Stomach (tissue), 19 donors: ENCODE measurements around the gene ZNF679. TPM values are rescaled to one million over a fixed set of nuclear protein-coding genes. Genes with fewer than 3 reads are reported as not detected.
"Not testable (repeated sequence)": the region's sequence is repeated elsewhere in the genome, so short reads cannot be mapped to it uniquely, and the experiment has no call there.

Experiments
- DNase-seq, 2 donors: peaks; one replicate each; pipeline versions ENCODE4 v3.0.0 to v3.0.0-alpha.2; 2013 to 2019
- H3K27ac ChIP-seq, 5 donors: fragments of 200-600 bp in 4 of 5; sonication (generic) in 4 of 5; one replicate each; pipeline ENCODE4 v1.5.1; 2013 to 2019; ENCODE audit warnings: mild to moderate bottlenecking in 1 of 5, moderate library complexity in 1 of 5
- H3K27me3 ChIP-seq, 3 donors: fragments of 200-600 bp; sonication (generic); one replicate each; pipeline ENCODE4 v1.5.1; 2017 to 2019; ENCODE audit warnings: mixed run types in 1 of 3
- H3K36me3 ChIP-seq, 4 donors: fragments of 200-600 bp; sonication (generic); 1 replicate in 3 of 4; 2 replicates in 1 of 4; pipeline ENCODE4 v1.5.1; 2016 to 2019
- H3K4me1 ChIP-seq, 4 donors: fragments of 200-600 bp; sonication (generic); one replicate each; pipeline ENCODE4 v1.5.1; 2016 to 2019
- H3K4me3 ChIP-seq, 4 donors: fragments of 200-600 bp; sonication (generic) in 3 of 4; one replicate each; pipeline ENCODE4 v1.5.1; 2016 to 2019; ENCODE audit warnings: mild to moderate bottlenecking in 1 of 4
- H3K9me3 ChIP-seq, 4 donors: fragments of 200-600 bp; sonication (generic); one replicate each; pipeline ENCODE4 v1.5.1; 2016 to 2019
- EP300 ChIP-seq: sonication (generic); formaldehyde crosslinking; IDR thresholded peaks from one replicate; pipeline ENCODE4 v1.6.1; 2017; ENCODE audit warnings: antibody characterized with exemption
- POLR2A ChIP-seq, 4 donors: fragments of 450-650 bp; IDR thresholded peaks; one replicate each; pipeline ENCODE4 v1.6.1; 2016; ENCODE audit warnings: antibody characterized with exemption in 4 of 4, control low read depth in 2 of 4, mild to moderate bottlenecking in 1 of 4, moderate library complexity in 1 of 4
- POLR2AphosphoS5 ChIP-seq, 3 donors: sonication (generic); formaldehyde crosslinking; IDR thresholded peaks; one replicate each; pipeline ENCODE4 v1.6.1; 2016; ENCODE audit warnings: antibody characterized with exemption in 3 of 3
- WGBS, 5 donors: extraction: QIAGEN DNeasy Blood & Tissue Kit in 3 of 5; methylation state at CpG; one replicate each; pipeline versions ENCODE4 v1.1.5 to v1.1.7; 2013 to 2018; 5-methylcytosine and 5-hydroxymethylcytosine counted together
- intact Hi-C: fragments of 100-400 bp; cut with DNase I; formaldehyde crosslinking; loops from one replicate; pipeline ENCODE4 v1.15.1; 2023; ENCODE audit warnings: low total_unique reads
- long read RNA-seq, 10 donors: transcript quantifications; one replicate each; lab custom pipeline, GENCODE V29; 2026
- polyA plus RNA-seq, 3 donors: library from polyadenylated mRNA; stranded (reverse); fragments of 200-250 nt; gene quantifications; one replicate each; pipeline ENCODE4 v1.2.3, GENCODE V29; 2013
- total RNA-seq, 5 donors: library from RNA; depleted of rRNA; stranded (reverse); fragments of >200 nt; gene quantifications; one replicate each; pipeline versions ENCODE4 v1.1.0 to v1.2.3, GENCODE V29; 2014 to 2016
- TF ChIP-seq, protein P1 (sequence below), 7 experiments: fragments of 450-650 bp in 4 of 7; fragments of 200-600 bp in 3 of 7; sonication (generic) in 3 of 7; IDR thresholded peaks; one replicate each; pipeline ENCODE4 v1.5.1; 2016 to 2019; ENCODE audit warnings: antibody characterized with exemption in 7 of 7, control low read depth in 2 of 7, mild to moderate bottlenecking in 1 of 7
- donor health status: healthy with polysubstance abuse.
- donor health status: Bipolar disorder and iron deficiency.
- donor health status: healthy.

ZNF679 gene
- total RNA-seq (not detected), polyA plus RNA-seq (not detected)
- long read RNA-seq, donor 1, result 0 reads
- long read RNA-seq, donor 2, result 0 reads
- long read RNA-seq, donor 3, result 0 reads
- long read RNA-seq, donor 4, result 0 reads
- long read RNA-seq, donor 5, result 0 reads
- long read RNA-seq, donor 6, result 0 reads
- long read RNA-seq, donor 7, result 0 reads
- long read RNA-seq, donor 8, result 0 reads
- long read RNA-seq, donor 9, result 0 reads
- long read RNA-seq, donor 10, result 0 reads

DNA sequence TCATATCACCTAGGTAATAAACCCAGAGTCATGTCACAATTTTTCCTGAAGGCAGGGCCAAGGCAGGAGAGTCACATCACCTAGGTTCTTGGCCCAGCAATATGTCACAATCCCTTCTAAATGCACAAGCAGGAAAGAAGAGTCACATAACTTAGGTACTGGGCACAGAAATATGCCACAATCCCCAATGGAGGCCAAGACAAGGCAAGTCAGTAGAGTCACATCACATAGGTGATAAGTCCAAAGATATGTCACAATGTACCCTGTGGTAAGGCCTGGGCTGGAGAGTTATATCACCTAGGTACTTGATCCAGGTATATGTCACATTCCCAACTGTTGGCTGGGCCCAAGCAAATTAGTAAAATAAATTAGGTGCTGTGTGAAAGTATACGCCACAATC, at the start of gene ZNF679:
TSS of gene ZNF679 (plus strand) at position 301 of the 400 bp plus-strand sequence. CDS start 20,644 bp downstream, outside the sequence.
- H3K4me3 ChIP-seq, DNase-seq, H3K4me1 ChIP-seq, H3K27me3 ChIP-seq, H3K36me3 ChIP-seq, intact Hi-C loops, H3K27ac ChIP-seq: not testable (repeated sequence)
- 73 to 100% (median 83%) methylated on average over 1 of the region's 1 CpG for WGBS, 5 donors
- H3K9me3 ChIP-seq, result peaks cover 6 to 83% (median 61%) of the 10 kb centered on the region in 4 donors

DNA sequence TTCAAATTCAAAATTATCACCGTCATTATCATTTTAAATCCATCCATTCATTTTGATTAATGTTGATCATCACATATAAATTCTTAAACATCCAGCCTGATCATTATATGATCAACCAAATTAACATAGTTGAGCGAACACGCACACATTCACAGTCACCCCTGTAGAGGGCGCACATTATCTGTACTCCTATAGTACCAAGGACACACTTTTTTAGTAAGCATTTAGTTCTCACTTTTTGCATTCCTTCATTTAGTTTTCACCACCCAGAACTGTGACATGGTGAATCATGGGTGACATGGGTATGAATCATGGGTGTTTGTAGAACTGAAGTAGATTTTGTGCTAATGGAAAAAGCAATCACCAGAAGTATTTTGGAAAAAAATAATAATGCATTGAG, 47.3 kb upstream of the ZNF679 start:
- TF ChIP-seq, protein P1, sequence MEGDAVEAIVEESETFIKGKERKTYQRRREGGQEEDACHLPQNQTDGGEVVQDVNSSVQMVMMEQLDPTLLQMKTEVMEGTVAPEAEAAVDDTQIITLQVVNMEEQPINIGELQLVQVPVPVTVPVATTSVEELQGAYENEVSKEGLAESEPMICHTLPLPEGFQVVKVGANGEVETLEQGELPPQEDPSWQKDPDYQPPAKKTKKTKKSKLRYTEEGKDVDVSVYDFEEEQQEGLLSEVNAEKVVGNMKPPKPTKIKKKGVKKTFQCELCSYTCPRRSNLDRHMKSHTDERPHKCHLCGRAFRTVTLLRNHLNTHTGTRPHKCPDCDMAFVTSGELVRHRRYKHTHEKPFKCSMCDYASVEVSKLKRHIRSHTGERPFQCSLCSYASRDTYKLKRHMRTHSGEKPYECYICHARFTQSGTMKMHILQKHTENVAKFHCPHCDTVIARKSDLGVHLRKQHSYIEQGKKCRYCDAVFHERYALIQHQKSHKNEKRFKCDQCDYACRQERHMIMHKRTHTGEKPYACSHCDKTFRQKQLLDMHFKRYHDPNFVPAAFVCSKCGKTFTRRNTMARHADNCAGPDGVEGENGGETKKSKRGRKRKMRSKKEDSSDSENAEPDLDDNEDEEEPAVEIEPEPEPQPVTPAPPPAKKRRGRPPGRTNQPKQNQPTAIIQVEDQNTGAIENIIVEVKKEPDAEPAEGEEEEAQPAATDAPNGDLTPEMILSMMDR (IDR thresholded peaks at IDR 0.05), result no peak
- TF ChIP-seq POLR2AphosphoS5 (IDR thresholded peaks at IDR 0.05) (no peak), EP300 (no peak), POLR2A (IDR thresholded peaks at IDR 0.05) (no peak)
- intact Hi-C loops, result loop anchor here (10.0 kb wide), 1 partner anchor 434 kb away; no protein-coding TSS in a partner anchor

DNA sequence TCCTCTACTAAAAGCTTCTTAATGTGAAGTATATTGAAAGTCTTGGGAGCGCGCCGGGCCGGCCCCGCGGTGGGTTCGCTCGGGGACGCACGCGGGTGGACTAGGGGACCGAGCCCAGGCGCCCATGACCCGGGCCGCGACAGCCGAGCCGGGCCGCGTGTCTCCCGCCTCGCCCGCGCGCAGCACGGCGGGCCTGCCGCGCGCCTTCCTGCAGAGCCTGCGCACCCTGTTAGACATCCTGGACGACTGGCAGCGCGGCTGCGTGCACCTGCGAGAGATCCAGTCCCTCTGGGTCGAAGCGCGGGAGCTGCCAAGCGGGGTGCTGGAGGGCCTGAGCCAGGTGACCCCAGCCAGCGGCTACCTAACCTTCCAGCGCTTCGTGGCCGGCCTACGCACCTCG, 46.7 kb upstream of the ZNF679 start:
- no peak for DNase-seq
- H3K27me3 ChIP-seq, result peaks cover 0 to 40% (median 0%) of the 10 kb centered on the region in 3 donors
- no peaks in the 10 kb centered on the region for H3K36me3 ChIP-seq
- no peak for TF ChIP-seq POLR2AphosphoS5 (IDR thresholded peaks at IDR 0.05)
- no peak for TF ChIP-seq POLR2A (IDR thresholded peaks at IDR 0.05)
- TF ChIP-seq, protein P1 (IDR thresholded peaks at IDR 0.05), result no peak
- no peak for TF ChIP-seq EP300
- H3K27ac ChIP-seq, result no peak overlapping the region
- peaks cover 0 to 49% (median 30%) of the 10 kb centered on the region in 4 donors for H3K9me3 ChIP-seq
- H3K4me3 ChIP-seq, result peak overlapping the region in 1 of 4 donors; percentile 4
- intact Hi-C loops, result loop anchor here (10.0 kb wide), 1 partner anchor 433 kb away; no protein-coding TSS in a partner anchor
- peaks cover 0 to 14% (median 3%) of the 10 kb centered on the region in 4 donors for H3K4me1 ChIP-seq
- 28 to 56% (median 42%) methylated on average over 26 to 46 of the region's 46 CpGs for WGBS, 5 donors

More for the DNA sequence above, 47.3 kb upstream of the ZNF679 start:
- Histone ChIP-seq H3K27me3 (peaks cover 0 to 40% (median 0%) of the 10 kb centered on the region in 3 donors), H3K9me3 (peaks cover 0 to 44% (median 30%) of the 10 kb centered on the region in 4 donors), H3K36me3 (no peaks in the 10 kb centered on the region), H3K4me1 (peaks cover 0 to 14% (median 3%) of the 10 kb centered on the region in 4 donors), H3K27ac (no peak overlapping the region), H3K4me3 (no peak overlapping the region)
- WGBS, 5 donors, result 38 to 44% (median 42%) methylated on average over 4 of the region's 4 CpGs
- no peak for DNase-seq

DNA sequence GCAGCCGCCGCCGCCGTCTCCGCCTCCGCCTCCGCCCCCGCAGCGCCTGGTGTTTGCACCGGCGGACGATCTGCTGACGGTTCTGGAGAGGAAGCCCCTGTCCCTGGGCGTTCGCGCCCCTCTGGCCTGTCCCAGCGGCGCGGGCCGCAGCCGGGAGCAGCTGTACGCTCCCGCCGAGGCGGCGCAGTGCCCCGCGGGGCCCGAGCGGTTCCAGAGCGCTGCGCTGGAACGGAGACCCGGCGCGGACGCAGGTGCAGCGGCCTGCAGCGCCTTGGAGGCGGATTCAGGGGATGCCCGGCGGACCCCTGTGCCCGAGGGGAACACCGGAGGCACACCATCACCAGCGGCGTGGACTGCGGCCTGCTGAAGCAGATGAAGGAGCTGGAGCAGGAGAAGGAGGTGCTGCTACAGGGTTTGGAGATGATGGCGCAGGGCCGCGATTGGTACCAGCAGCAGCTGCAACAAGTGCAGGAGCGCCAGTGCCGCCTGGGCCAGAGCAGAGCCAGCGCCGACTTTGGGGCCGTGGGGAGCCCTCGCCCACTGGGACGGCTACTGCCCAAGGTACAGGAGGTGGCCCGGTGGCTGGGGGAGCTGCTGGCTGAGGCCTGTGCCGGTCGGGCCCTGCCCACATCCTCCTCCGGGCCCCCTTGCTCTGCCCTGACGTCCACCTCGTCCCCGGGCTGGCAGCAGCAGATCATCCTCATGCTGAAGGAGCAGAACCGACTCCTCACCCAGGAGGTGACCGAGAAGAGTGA, 46.1 kb upstream of the ZNF679 start:
- Histone ChIP-seq H3K36me3 (no peaks in the 10 kb centered on the region), H3K4me3 (peak overlapping the region in 1 of 4 donors; percentile 4), H3K9me3 (peaks cover 0 to 49% (median 31%) of the 10 kb centered on the region in 4 donors), H3K27me3 (peaks cover 0 to 40% (median 0%) of the 10 kb centered on the region in 3 donors), H3K27ac (no peak overlapping the region), H3K4me1 (peaks cover 0 to 14% (median 3%) of the 10 kb centered on the region in 4 donors)
- no peak for DNase-seq
- WGBS, 5 donors, result 27 to 43% (median 35%) methylated on average over 1 to 66 of the region's 66 CpGs
- TF ChIP-seq POLR2AphosphoS5 (IDR thresholded peaks at IDR 0.05), result no peak
- TF ChIP-seq, protein P1 (IDR thresholded peaks at IDR 0.05), result no peak
- no peak for TF ChIP-seq POLR2A (IDR thresholded peaks at IDR 0.05)
- no peak for TF ChIP-seq EP300
- intact Hi-C loops, result loop anchor here (10.0 kb wide), 1 partner anchor 433 kb away; no protein-coding TSS in a partner anchor
